Testis (tissue), 2 donors: ENCODE results near the gene TNFAIP8.

Experiments used
- CTCF ChIP-seq, 3 experiments: fragments of 450-650 bp in 2 of 3; fragments of 200-600 bp in 1 of 3; sonication (generic) in 1 of 3; IDR thresholded peaks; one replicate each; pipeline ENCODE4 v1.5.1; 2016 to 2019; ENCODE audit warnings: antibody characterized with exemption in 3 of 3, mild to moderate bottlenecking in 2 of 3, moderate library complexity in 1 of 3
- POLR2A ChIP-seq: fragments of 450-650 bp; IDR thresholded peaks from one replicate; pipeline ENCODE4 v1.6.1; 2017; ENCODE audit warnings: antibody characterized with exemption, mild to moderate bottlenecking, moderate library complexity

- TF ChIP-seq POLR2A (no peak), CTCF (IDR thresholded peaks at IDR 0.05) (no peak)
Observed at GRCh38 chr5:119386596-119387344, 31.0 kb downstream of the TNFAIP8 start.
